Thyroid gland (tissue), 4 donors: Measurements from ENCODE around the gene PRSS38. TPM values are rescaled to one million over a fixed set of nuclear protein-coding genes. Genes with fewer than 3 reads are reported as not detected.
A peak's percentile ranks its signal among the peaks of the same experiment; 100 is the strongest.

Experiments
- DNase-seq, 2 donors: peaks; one replicate each; pipeline ENCODE4 v3.0.0-alpha.2; 2019
- H3K27ac ChIP-seq, 3 donors: fragments of 200-600 bp; sonication (generic); 1 replicate in 2 of 3; 2 replicates in 1 of 3; pipeline ENCODE4 v1.5.1; 2016 to 2019; ENCODE audit warnings: mild to moderate bottlenecking in 1 of 3, moderate library complexity in 1 of 3
- H3K27me3 ChIP-seq: fragments of 200-600 bp; sonication (generic); one replicate; pipeline ENCODE4 v1.5.1; 2019
- H3K36me3 ChIP-seq, 2 donors: fragments of 200-600 bp; sonication (generic); one replicate each; pipeline ENCODE4 v1.5.1; 2016 to 2019
- H3K4me1 ChIP-seq, 2 donors: fragments of 200-600 bp; sonication (generic); one replicate each; pipeline ENCODE4 v1.5.1; 2017 to 2019
- H3K4me3 ChIP-seq, 3 donors: fragments of 200-600 bp; sonication (generic); replicated peaks in 1 of 3; 1 replicate in 2 of 3; 2 replicates in 1 of 3; pipeline ENCODE4 v1.5.1; 2016; ENCODE audit warnings: mild to moderate bottlenecking in 1 of 3
- H3K9me3 ChIP-seq: fragments of 200-600 bp; sonication (generic); one replicate; pipeline ENCODE4 v1.5.1; 2017
- POLR2A ChIP-seq, 2 donors: fragments of 450-650 bp; IDR thresholded peaks; one replicate each; pipeline ENCODE4 v1.6.1; 2017; ENCODE audit warnings: antibody characterized with exemption in 2 of 2, mild to moderate bottlenecking in 2 of 2, moderate library complexity in 1 of 2
- WGBS, 2 donors: methylation state at CpG; one replicate each; pipeline ENCODE4 v1.1.5; 2017; 5-methylcytosine and 5-hydroxymethylcytosine counted together
- intact Hi-C: fragments of 100-400 bp; cut with DNase I; formaldehyde crosslinking; loops from one replicate; pipeline ENCODE4 v1.15.1; 2023
- total RNA-seq, 4 donors: library from RNA; depleted of rRNA; stranded (reverse); fragments of >200 nt; gene quantifications; one replicate each; pipeline ENCODE4 v1.2.3, GENCODE V29; 2016
- TF ChIP-seq, protein P1 (sequence below), 6 experiments: fragments of 200-600 bp in 3 of 6; fragments of 450-650 bp in 3 of 6; sonication (generic) in 3 of 6; IDR thresholded peaks; one replicate each; pipeline ENCODE4 v1.5.1; 2016 to 2019; ENCODE audit warnings: antibody characterized with exemption in 6 of 6, mild to moderate bottlenecking in 2 of 6, inconsistent platforms in 1 of 6, moderate library complexity in 1 of 6

PRSS38 gene
- total RNA-seq, 4 donors from 2014 or later: not detected

DNA sequence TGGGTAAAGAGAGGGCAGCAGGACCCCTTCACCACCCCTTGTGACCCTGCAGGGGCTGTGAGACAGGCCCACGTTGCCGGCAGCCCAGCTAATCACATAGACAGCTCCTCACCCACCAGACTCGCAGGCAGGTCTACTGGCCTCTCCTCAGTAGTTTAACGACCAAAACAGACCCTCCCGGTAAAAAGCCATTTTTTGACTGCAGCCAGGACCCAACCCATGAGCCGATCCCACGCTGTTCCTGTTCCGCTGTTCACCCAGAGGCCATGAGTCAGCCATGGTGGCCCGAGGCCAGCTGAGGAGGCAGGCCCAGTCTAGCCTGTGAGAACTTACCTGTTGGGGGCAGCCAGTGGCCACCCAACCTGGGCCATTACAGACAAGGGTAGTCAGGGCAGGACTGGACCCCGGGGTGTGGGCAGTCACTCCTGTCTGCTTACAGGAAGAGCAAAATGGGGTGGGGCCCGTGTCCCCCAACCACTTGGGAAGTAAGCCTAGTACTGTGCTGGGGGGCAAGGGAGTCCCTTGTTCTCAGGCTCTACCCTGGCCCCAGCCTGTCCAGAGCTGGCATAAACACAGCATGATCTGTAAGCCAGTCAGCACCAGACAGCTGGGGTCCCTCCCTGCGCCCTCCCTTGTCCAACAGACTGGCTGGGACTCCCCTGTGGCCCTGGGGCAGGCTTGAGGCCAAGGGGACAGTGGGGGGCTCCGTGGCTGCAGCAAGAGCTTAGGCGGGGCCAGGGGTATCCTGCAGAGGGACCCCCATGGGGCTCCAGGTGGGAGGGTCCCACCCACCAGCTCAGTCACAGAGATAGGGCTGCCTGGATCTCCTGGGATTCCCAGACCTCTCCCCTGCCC, 70.4 kb downstream of the PRSS38 start:
- Histone ChIP-seq H3K36me3 (no peaks in the 10 kb centered on the region), H3K4me1 (peaks cover 7 to 23% of the 10 kb centered on the region in 2 donors), H3K27ac (no peak overlapping the region), H3K27me3 (no peaks in the 10 kb centered on the region), H3K9me3 (no peaks in the 10 kb centered on the region), H3K4me3 (no peak overlapping the region)
- peak; percentile 27 to 39 for DNase-seq
- TF ChIP-seq POLR2A (IDR thresholded peaks at IDR 0.05): no peak
- TF ChIP-seq, protein P1, sequence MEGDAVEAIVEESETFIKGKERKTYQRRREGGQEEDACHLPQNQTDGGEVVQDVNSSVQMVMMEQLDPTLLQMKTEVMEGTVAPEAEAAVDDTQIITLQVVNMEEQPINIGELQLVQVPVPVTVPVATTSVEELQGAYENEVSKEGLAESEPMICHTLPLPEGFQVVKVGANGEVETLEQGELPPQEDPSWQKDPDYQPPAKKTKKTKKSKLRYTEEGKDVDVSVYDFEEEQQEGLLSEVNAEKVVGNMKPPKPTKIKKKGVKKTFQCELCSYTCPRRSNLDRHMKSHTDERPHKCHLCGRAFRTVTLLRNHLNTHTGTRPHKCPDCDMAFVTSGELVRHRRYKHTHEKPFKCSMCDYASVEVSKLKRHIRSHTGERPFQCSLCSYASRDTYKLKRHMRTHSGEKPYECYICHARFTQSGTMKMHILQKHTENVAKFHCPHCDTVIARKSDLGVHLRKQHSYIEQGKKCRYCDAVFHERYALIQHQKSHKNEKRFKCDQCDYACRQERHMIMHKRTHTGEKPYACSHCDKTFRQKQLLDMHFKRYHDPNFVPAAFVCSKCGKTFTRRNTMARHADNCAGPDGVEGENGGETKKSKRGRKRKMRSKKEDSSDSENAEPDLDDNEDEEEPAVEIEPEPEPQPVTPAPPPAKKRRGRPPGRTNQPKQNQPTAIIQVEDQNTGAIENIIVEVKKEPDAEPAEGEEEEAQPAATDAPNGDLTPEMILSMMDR (IDR thresholded peaks at IDR 0.05): no peak
- intact Hi-C loops: no loop called here
- WGBS, 2 donors: 64% methylated on average over 10 to 12 of the region's 14 CpGs

DNA sequence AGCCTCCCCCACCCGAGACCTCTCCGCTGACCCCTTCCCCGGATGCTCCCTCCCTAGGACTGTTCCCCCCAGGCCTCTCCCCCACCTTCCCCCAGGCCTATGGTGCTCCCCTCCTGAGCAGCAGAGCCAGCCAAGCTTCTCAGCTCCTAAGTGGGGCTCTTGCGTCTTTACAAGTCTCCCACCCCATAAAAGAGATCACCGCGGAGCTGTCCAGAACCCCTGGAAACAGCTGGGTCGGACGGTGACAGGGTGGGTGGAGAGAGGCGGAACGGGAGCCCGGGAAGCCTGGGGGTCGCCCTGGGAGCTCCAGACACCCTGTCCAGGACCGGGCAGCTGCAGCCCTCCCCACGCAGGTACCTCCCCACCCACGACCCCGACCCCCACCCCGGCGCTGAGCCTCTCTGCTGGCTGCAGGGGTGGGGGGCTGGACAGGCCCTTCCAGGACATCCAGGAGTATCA, 71.1 kb downstream of the PRSS38 start:
- Histone ChIP-seq H3K27me3 (no peaks in the 10 kb centered on the region), H3K27ac (peak overlapping the region in 2 of 3 donors; percentile 61 to 73), H3K4me3 (peak overlapping the region in 1 of 3 donors; percentile 52), H3K4me1 (peaks cover 7 to 23% of the 10 kb centered on the region in 2 donors), H3K9me3 (no peaks in the 10 kb centered on the region), H3K36me3 (no peaks in the 10 kb centered on the region)
- DNase-seq: no peak
- WGBS, 2 donors: 18 to 50% methylated on average over 1 to 7 of the region's 18 CpGs
- TF ChIP-seq POLR2A (IDR thresholded peaks at IDR 0.05): no peak
- TF ChIP-seq, protein P1 (IDR thresholded peaks at IDR 0.05): no peak
- intact Hi-C loops: no loop called here

DNA sequence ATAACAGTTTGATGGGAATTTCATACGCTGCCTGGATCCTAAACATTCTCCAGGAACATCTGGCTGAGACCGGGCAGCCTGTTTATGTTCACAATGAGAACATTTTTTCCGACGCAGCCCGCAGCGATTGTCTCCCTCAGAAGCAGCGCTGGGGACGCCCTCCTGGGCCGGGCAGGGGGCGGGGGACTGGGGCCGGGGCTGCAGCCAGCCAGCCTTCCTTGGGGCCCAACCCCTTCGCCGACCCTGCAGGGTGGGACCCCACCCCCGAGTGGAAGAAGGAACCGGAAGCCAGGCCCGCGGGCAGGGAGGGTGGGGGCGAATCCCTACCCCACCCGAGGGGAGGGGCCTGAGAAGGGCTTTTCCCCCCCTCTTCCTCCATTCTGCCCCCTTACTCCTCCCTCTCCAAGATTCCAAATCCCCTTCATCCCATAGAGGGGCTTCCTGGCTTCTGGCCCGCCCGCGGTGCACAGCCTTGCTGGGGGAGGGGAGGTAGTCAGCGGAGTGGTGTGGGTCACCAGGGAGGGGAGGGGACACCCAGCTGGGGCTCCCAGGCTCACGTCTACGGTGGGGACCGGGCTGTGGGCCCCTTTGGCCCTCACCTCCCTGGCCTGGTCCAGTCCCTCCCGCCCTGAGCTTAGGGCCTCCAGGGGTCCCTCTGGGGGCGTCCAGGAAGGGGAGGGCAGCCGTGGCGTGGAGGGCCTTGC, 71.7 kb downstream of the PRSS38 start:
- peak; percentile 49 to 50 for DNase-seq
- Histone ChIP-seq H3K4me3 (peak overlapping the region; percentile 3 to 68 (median 52)), H3K36me3 (no peaks in the 10 kb centered on the region), H3K27ac (peak overlapping the region; percentile 61 to 80 (median 73)), H3K4me1 (peaks cover 7 to 23% of the 10 kb centered on the region in 2 donors), H3K27me3 (no peaks in the 10 kb centered on the region), H3K9me3 (no peaks in the 10 kb centered on the region)
- intact Hi-C loops: no loop called here
- WGBS, 2 donors: 0 to 1% methylated on average over 10 to 17 of the region's 30 CpGs
- TF ChIP-seq, protein P1 (IDR thresholded peaks at IDR 0.05): no peak
- TF ChIP-seq POLR2A (IDR thresholded peaks at IDR 0.05): no peak

DNA sequence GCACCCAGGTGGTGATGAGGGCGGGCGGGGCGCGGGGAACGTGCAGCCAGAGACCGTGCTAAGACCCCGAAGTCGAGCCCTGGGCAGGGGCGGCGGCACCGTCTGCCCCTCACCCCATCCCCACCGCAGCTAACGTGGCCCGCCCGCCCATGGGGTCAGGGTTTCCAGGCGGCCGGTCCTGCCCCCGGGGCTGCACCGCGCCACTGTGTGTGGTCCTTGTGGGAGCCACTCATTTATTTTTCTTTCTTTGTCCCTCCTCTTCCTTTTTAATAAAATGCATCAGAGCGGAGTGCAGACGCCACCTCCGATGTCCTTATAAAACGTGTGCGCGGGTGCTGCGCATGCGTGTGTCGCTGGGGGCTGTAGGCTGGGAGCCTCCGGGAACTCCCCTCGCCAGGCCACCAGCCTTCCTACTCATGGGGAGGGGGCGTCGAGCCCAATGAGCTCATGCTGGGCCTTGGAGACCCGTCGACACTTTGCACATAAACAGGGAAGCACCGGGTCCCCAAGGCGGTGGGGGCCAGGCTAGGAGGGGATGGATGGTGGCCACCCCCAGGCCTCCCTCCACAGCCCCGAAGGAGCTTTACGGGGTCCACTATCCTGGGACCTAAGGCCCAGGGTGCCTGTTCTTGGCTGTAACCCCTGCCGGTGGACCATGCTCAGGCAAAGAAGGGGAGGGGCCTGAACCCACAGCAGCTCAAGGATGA, 72.4 kb downstream of the PRSS38 start:
- WGBS, 2 donors: 15 to 30% methylated on average over 24 to 29 of the region's 40 CpGs
- intact Hi-C loops: no loop called here
- no peaks in the 10 kb centered on the region for H3K27me3 ChIP-seq
- peak; percentile 57 to 62 for DNase-seq
- H3K9me3 ChIP-seq: no peaks in the 10 kb centered on the region
- no peaks in the 10 kb centered on the region for H3K36me3 ChIP-seq
- H3K27ac ChIP-seq: peak overlapping the region; percentile 61 to 80 (median 73)
- H3K4me3 ChIP-seq: peak overlapping the region; percentile 3 to 68 (median 52)
- TF ChIP-seq, protein P1 (IDR thresholded peaks at IDR 0.05): no peak
- peak in 1 of 2 donors; percentile 37 for TF ChIP-seq POLR2A (IDR thresholded peaks at IDR 0.05)
- peaks cover 7 to 23% of the 10 kb centered on the region in 2 donors for H3K4me1 ChIP-seq
